Caco-2 (cell line): ENCODE results near the gene PPP1R9B. TPM values are rescaled to one million over a fixed set of nuclear protein-coding genes. Genes with fewer than 3 reads are reported as not detected.
A peak's percentile ranks its signal among the peaks of the same experiment; 100 is the strongest.

ENCODE experiments used
- BruUV-seq: library from RNA; stranded (reverse); fragments of 400-500 nt; replicated peaks from 2 replicates; lab custom pipeline; 2021; lab: Mats Ljungman, UMichigan
- CTCF ChIA-PET: fragments of 300-600 bp; sonication (Branson Sonifier 250); formaldehyde crosslinking; loops from one replicate; lab custom pipeline; 2022; ENCODE audit warnings: antibody characterized with exemption; lab: Charles Lee
- POLR2A ChIA-PET: fragments of 300-600 bp; sonication (Branson Sonifier 250); formaldehyde crosslinking; loops from one replicate; lab custom pipeline; 2022; ENCODE audit warnings: antibody characterized with exemption; lab: Charles Lee
- DNase-seq, 2 experiments: peaks; one replicate each; pipeline versions ENCODE4 v3.0.0 to v3.0.0-alpha.2; 2020 to 2022
- H3K27me3 ChIP-seq: replicated peaks from 2 replicates; pipeline ENCODE4 v1.6.0; 2011; ENCODE audit warnings: low read length; ENCODE audit not compliant: control insufficient read depth, insufficient read depth
- H3K36me3 ChIP-seq: 2 replicates; pipeline ENCODE4 v1.5.1; 2011; ENCODE audit warnings: low read length; ENCODE audit not compliant: control insufficient read depth, insufficient read depth
- H3K4me1 ChIP-seq: fragments of 250-450 bp; sonication (Bioruptor Pico); 2 replicates; pipeline ENCODE4 v1.5.1; 2020; ENCODE audit warnings: mild to moderate bottlenecking
- H3K4me3 ChIP-seq: 2 replicates; pipeline ENCODE4 v1.5.1; 2011; ENCODE audit warnings: low read depth, mild to moderate bottlenecking, control low read depth, low read length
- H3K9me3 ChIP-seq: fragments of 250-450 bp; sonication (Bioruptor Pico); 2 replicates; pipeline ENCODE4 v1.5.1; 2020; ENCODE audit warnings: mild to moderate bottlenecking, moderate library complexity
- H3K27ac Mint-ChIP-seq: one replicate; pipeline ENCODE4 v1.8.0; 2022; ENCODE audit warnings: mixed read lengths; ENCODE audit not compliant: unreplicated experiment
- H3K27me3 Mint-ChIP-seq: one replicate; pipeline ENCODE4 v1.8.0; 2022; ENCODE audit warnings: mixed read lengths; ENCODE audit not compliant: insufficient read depth, unreplicated experiment
- H3K36me3 Mint-ChIP-seq: one replicate; pipeline ENCODE4 v1.8.0; 2022; ENCODE audit warnings: mild to moderate bottlenecking, mixed read lengths; ENCODE audit not compliant: insufficient read depth, unreplicated experiment
- H3K4me1 Mint-ChIP-seq: one replicate; pipeline ENCODE4 v1.8.0; 2022; ENCODE audit warnings: low read depth, mixed read lengths; ENCODE audit not compliant: unreplicated experiment
- H3K4me3 Mint-ChIP-seq: one replicate; pipeline ENCODE4 v1.8.0; 2022; ENCODE audit warnings: mild to moderate bottlenecking, moderate library complexity, mixed read lengths; ENCODE audit not compliant: unreplicated experiment
- H3K9me3 Mint-ChIP-seq: one replicate; pipeline ENCODE4 v1.8.0; 2022; ENCODE audit warnings: mixed read lengths; ENCODE audit not compliant: unreplicated experiment
- intact Hi-C: fragments of 100-400 bp; cut with micrococcal nuclease; formaldehyde crosslinking; loops from one replicate; pipeline ENCODE4 v1.10.0; 2022; ENCODE audit not compliant: unreplicated experiment
- total RNA-seq: library from RNA; stranded (reverse); gene quantifications from 2 replicates; pipeline ENCODE4 v1.2.3, GENCODE V29; 2022
- TF ChIP-seq, protein P1 (sequence below), 2 experiments: fragments of 200-600 bp in 1 of 2; IDR thresholded peaks; 1 replicate in 1 of 2; 2 replicates in 1 of 2; pipeline versions ENCODE4 v1.5.1 to v1.8.0; 2011 to 2022; ENCODE audit warnings: antibody characterized with exemption in 1 of 2, control low read depth in 1 of 2, inconsistent platforms in 1 of 2, low read depth in 1 of 2, low read length in 1 of 2, mild to moderate bottlenecking in 1 of 2, moderate library complexity in 1 of 2; ENCODE audit not compliant: insufficient read depth in 1 of 2, severe bottlenecking in 1 of 2, unreplicated experiment in 1 of 2

Gene PPP1R9B
- total RNA-seq, 1 experiment from 2014 or later: 74.8 TPM

DNA sequence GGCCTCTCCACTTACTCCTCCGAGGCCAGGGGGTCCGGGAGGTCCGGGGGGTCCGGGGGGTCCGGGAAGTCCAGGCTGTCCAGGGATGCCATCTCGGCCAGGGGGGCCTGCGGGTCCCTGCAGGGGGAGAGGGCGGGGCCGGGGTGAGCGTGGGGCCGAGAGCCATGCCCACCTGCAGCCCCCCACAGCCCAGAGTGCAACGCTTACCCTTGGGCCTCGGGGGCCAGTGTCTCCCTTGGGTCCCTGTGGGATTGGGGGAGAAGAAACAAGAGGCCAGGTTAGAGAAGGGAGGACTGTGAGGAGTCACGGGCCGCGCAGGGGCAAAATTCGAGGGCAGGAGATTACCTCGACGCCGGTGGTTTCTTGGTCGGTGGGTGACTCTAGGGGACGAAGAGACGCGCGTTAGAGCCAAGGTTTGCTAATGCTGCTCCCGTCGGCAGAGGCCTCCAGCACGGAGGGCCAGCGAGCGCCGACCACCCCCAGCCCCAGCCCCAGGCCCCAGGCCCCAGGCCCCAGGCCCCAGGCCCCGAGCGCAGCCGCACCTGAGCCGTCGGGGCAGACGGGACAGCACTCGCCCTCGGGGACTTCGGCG lies 48.8 kb upstream of the PPP1R9B start:
- Histone ChIP-seq H3K9me3 (no peaks in the 10 kb centered on the region), H3K36me3 (no peaks in the 10 kb centered on the region), H3K27me3 (0 out of 2 replicates have a peak, but pooled peaks cover 1% of the 10 kb centered on the region), H3K4me1 (peaks cover 15% of the 10 kb centered on the region), H3K4me3 (peak overlapping the region; percentile 42)
- H3K4me3 Mint-ChIP-seq: peak overlapping the region; percentile 73
- intact Hi-C loops: no loop called here
- no peak overlapping the region for H3K27ac Mint-ChIP-seq
- H3K9me3 Mint-ChIP-seq: no peaks in the 10 kb centered on the region
- TF ChIP-seq, protein P1, sequence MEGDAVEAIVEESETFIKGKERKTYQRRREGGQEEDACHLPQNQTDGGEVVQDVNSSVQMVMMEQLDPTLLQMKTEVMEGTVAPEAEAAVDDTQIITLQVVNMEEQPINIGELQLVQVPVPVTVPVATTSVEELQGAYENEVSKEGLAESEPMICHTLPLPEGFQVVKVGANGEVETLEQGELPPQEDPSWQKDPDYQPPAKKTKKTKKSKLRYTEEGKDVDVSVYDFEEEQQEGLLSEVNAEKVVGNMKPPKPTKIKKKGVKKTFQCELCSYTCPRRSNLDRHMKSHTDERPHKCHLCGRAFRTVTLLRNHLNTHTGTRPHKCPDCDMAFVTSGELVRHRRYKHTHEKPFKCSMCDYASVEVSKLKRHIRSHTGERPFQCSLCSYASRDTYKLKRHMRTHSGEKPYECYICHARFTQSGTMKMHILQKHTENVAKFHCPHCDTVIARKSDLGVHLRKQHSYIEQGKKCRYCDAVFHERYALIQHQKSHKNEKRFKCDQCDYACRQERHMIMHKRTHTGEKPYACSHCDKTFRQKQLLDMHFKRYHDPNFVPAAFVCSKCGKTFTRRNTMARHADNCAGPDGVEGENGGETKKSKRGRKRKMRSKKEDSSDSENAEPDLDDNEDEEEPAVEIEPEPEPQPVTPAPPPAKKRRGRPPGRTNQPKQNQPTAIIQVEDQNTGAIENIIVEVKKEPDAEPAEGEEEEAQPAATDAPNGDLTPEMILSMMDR (IDR thresholded peaks at IDR 0.05; ENCODE audit: insufficient read depth in 1 of 2, low read depth in 1 of 2, low read length in 1 of 2, severe bottlenecking in 1 of 2, unreplicated experiment in 1 of 2): no peak
- H3K27me3 Mint-ChIP-seq: no peaks in the 10 kb centered on the region
- H3K36me3 Mint-ChIP-seq: peaks cover 6% of the 10 kb centered on the region
- ChIA-PET POLR2A (no interaction called here), CTCF (interaction anchor here (0.6 to 4.1 kb wide), 29 partner anchors 13 to 344 kb away, joined by 3 to 245 read pairs (median 7); partner anchors contain the start of genes TMEM92 and XYLT2)
- no peak for DNase-seq
- no TSS peak for BruUV-seq
- H3K4me1 Mint-ChIP-seq: peaks cover 11% of the 10 kb centered on the region

DNA sequence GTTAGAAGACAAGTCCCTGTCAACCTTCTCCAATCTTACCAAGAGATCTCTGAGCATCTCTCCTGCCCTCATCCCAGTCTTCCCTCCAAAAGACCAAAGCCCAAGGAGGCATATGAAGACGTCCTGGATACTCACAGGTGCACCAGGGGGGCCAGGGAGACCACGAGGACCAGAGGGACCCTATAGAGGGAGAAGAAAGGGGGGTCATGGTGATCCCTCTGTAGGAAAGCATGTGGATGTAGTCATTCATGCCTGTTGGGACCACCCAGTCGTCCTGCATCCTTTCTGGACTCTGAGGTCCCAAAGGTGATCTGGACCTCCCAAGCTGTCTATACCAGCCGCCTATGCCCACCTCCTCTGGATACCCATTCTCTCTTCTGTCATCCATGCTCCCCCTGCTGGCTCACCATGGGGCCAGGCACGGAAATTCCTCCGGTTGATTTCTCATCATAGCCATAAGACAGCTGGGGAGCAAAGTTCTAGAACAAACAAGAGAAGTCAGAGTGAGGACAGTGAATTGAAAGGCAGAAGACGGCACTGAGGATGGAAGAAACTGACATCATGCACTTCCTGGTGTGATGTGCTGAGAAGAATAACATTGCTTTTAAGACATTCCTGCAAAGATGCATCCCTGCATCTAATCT lies 47.7 kb upstream of the PPP1R9B start:
- CTCF ChIA-PET: interaction anchor here (0.6 to 5.1 kb wide), 27 partner anchors 10 to 434 kb away, joined by 3 to 99 read pairs (median 4); partner anchors contain the start of genes FAM117A, SGCA, TAC4 and TMEM92
- no TSS peak for BruUV-seq
- Histone ChIP-seq H3K9me3 (no peaks in the 10 kb centered on the region), H3K4me3 (no peak overlapping the region), H3K36me3 (no peaks in the 10 kb centered on the region), H3K27me3 (0 out of 2 replicates have a peak, but pooled peaks cover 1% of the 10 kb centered on the region), H3K4me1 (peaks cover 15% of the 10 kb centered on the region)
- peak; percentile 91 to 94 for DNase-seq
- peaks cover 11% of the 10 kb centered on the region for H3K4me1 Mint-ChIP-seq
- H3K9me3 Mint-ChIP-seq: no peaks in the 10 kb centered on the region
- H3K27ac Mint-ChIP-seq: no peak overlapping the region
- intact Hi-C loops: loop anchor here (1.0 kb wide), 2 partner anchors 29 to 337 kb away; no protein-coding TSS in a partner anchor
- POLR2A ChIA-PET: interaction anchor here (0.6 kb wide), 1 partner anchor 62 kb away, joined by 4 read pairs; no protein-coding TSS in a partner anchor
- peaks cover 6% of the 10 kb centered on the region for H3K36me3 Mint-ChIP-seq
- H3K4me3 Mint-ChIP-seq: peak overlapping the region; percentile 73
- H3K27me3 Mint-ChIP-seq: no peaks in the 10 kb centered on the region
- TF ChIP-seq, protein P1 (IDR thresholded peaks at IDR 0.05; ENCODE audit: insufficient read depth in 1 of 2, low read depth in 1 of 2, low read length in 1 of 2, severe bottlenecking in 1 of 2, unreplicated experiment in 1 of 2): peak; percentile 99

DNA sequence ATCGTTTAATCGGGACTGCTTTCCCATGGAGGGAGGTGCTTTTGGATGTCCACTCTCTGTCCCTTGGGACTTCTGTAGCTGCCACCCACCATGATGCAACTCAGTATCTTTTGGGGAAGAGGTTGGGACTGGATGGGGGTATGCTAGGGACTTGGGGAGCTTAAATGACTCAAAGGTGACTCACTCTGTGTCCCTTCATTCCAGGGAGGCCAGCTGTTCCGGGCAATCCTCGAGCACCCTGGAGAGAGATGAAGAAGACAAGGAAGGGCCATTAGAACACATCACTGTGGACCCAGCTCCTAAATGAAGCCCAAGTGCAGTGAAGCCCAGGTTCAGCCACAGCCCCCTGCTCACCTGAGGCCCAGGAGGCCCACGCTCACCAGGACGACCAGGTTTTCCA lies 46.3 kb upstream of the PPP1R9B start:
- no peak for DNase-seq
- H3K4me1 ChIP-seq: peaks cover 15% of the 10 kb centered on the region
- H3K4me3 ChIP-seq: no peak overlapping the region
- Mint-ChIP-seq H3K27me3 (no peaks in the 10 kb centered on the region), H3K4me3 (no peak overlapping the region), H3K4me1 (peaks cover 11% of the 10 kb centered on the region), H3K27ac (no peak overlapping the region), H3K36me3 (peaks cover 6% of the 10 kb centered on the region), H3K9me3 (no peaks in the 10 kb centered on the region)
- TF ChIP-seq, protein P1 (IDR thresholded peaks at IDR 0.05; ENCODE audit: insufficient read depth in 1 of 2, low read depth in 1 of 2, low read length in 1 of 2, severe bottlenecking in 1 of 2, unreplicated experiment in 1 of 2): no peak
- BruUV-seq: no TSS peak
- POLR2A ChIA-PET: interaction anchor here (0.6 kb wide), 1 partner anchor 102 kb away, joined by 3 read pairs; no protein-coding TSS in a partner anchor
- no peaks in the 10 kb centered on the region for H3K27me3 ChIP-seq
- CTCF ChIA-PET: interaction anchor here (1.0 to 5.1 kb wide), 9 partner anchors 19 to 433 kb away, joined by 3 to 99 read pairs (median 4); partner anchors contain the start of genes FAM117A and TMEM92
- H3K9me3 ChIP-seq: no peaks in the 10 kb centered on the region
- intact Hi-C loops: no loop called here
- H3K36me3 ChIP-seq: no peaks in the 10 kb centered on the region
